ENCODE measurements around the gene MPZL1.

The MPZL1 gene

GRCh38 chr1:167752219-167752985 is 30.6 kb downstream of the MPZL1 start:
- DNase-seq = no peak

GRCh38 chr1:167755654-167756053 is 33.9 kb downstream of the MPZL1 start:
- no peak for DNase-seq

- DNase-seq = no peak
Measured at GRCh38 chr1:167756730-167757405, 35.1 kb downstream of the MPZL1 start.

GRCh38 chr1:167757433-167758309 is 35.9 kb downstream of the MPZL1 start:
- no peak for DNase-seq

GRCh38 chr1:167761400-167761799 is 39.6 kb downstream of the MPZL1 start:
- DNase-seq = no peak

- peak in 1 of 5 experiments; percentile 46 for DNase-seq
Measured at GRCh38 chr1:167762061-167762746, 40.4 kb downstream of the MPZL1 start.

GRCh38 chr1:167763525-167764220 is 41.9 kb downstream of the MPZL1 start:
- no peak for DNase-seq

GRCh38 chr1:167764458-167765330 is 42.9 kb downstream of the MPZL1 start:
- no peak for DNase-seq

- no peak for DNase-seq
Measured at GRCh38 chr1:167765496-167765895, 43.7 kb downstream of the MPZL1 start.

GRCh38 chr1:167766538-167766937 is 44.8 kb downstream of the MPZL1 start:
- DNase-seq = no peak

GRCh38 chr1:167767761-167768160 is 46.0 kb downstream of the MPZL1 start:
- DNase-seq = no peak

GRCh38 chr1:167770127-167770526 is 48.3 kb downstream of the MPZL1 start:
- no peak for DNase-seq

GRCh38 chr1:167772436-167772835 is 50.7 kb downstream of the MPZL1 start:
- DNase-seq = no peak

GRCh38 chr1:167773516-167773915 is 51.7 kb downstream of the MPZL1 start:
- DNase-seq = no peak

GRCh38 chr1:167774710-167775109 is 52.9 kb downstream of the MPZL1 start:
- DNase-seq = no peak

GRCh38 chr1:167775178-167775577 is 53.4 kb downstream of the MPZL1 start:
- DNase-seq = no peak

- no peak for DNase-seq
Measured at GRCh38 chr1:167776151-167776550, 54.4 kb downstream of the MPZL1 start.

- DNase-seq = no peak
Measured at GRCh38 chr1:167776616-167777268, 55.0 kb downstream of the MPZL1 start.

- DNase-seq = no peak
Measured at GRCh38 chr1:167777269-167777650, 55.5 kb downstream of the MPZL1 start.

- no peak for DNase-seq
Measured at GRCh38 chr1:167781558-167781957, 59.8 kb downstream of the MPZL1 start.

- DNase-seq = no peak
Measured at GRCh38 chr1:167782946-167783345, 61.2 kb downstream of the MPZL1 start.
